GM18907 (cell line): ENCODE data around the gene ATP5F1E.
"Not testable (repeated sequence)": the region's sequence is repeated elsewhere in the genome, so short reads cannot be mapped to it uniquely, and the experiment has no call there.

Experiments
- ATAC-seq: cut with Tn5 transposase; IDR thresholded peaks from one replicate; pipeline ENCODE4 v1.9.1; 2021; ENCODE audit warnings: mild to moderate bottlenecking, moderate library complexity; ENCODE audit not compliant: unreplicated experiment

Gene ATP5F1E

DNA sequence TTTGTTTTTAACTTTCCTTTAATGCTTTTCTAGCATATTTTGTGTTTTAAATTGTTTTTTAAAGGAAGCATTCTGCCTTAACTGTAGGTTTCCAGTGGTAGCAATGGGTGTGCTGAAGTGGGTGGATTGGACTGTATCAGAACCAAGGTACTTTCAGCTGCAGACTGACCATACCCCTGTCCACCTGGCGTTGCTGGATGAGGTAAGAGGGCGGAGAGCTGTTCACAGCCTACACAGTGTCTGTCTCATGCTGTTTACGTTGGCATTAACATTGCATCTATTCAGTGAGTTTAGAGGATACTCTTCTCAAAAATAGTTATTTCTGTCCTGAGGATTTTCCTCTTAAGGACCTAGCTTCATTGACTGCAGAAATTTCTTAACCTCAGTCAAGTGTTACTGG lies 39.2 kb downstream of the ATP5F1E start:
- ATAC-seq, result no peak

DNA sequence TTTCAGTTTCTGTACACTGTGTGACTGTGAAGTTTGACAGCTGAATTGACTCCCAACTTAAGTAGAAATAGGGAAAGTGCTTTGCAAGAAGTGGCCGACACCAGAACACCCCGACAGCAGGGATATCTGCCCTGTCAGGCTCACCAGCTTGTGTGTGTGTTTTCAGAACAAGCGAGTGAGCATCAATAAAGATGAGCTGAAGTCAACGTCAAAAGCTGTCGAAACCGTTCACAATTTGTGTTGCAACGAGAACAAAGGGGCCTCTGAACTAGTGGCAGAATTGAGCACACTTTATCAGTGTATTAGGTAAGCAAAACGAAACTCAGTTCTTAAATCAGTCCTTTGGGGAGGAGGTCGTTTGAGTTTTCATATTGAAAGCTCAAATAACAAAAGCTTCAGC lies 40.4 kb downstream of the ATP5F1E start:
- ATAC-seq, result no peak

DNA sequence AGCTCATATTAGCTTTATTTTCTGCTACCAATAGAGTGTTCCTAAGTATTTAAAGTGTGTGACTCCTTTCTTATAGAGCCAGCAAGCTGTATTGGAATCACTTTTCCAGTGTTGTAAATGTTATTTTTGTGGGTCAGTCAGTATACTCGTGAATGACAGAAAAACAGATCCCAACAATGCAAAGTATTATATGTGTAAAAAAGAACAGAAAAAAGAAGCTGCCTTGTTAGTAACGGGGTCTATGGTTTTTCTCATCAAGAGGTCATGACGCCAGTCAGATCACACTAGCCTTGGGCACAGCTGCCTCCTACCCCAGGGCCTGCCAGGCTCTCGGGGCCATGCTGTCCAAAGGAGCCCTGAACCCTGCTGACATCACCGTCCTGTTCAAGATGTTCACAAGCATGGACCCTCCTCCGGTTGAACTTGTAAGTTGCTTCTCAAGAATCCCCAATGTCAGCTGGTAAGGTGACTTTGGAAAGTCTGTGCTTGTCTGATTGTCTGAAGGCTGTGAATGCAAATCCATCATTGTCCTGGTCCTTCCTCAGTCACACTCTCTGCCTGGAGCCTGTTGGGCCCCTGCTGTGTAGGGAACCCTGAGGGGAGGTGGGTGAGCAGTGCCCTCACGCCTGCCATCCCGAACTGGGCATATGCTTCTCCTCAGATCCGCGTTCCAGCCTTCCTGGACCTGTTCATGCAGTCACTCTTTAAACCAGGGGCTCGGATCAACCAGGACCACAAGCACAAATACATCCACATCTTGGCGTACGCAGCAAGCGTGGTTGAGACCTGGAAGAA lies 41.3 kb downstream of the ATP5F1E start:
- no peak for ATAC-seq

DNA sequence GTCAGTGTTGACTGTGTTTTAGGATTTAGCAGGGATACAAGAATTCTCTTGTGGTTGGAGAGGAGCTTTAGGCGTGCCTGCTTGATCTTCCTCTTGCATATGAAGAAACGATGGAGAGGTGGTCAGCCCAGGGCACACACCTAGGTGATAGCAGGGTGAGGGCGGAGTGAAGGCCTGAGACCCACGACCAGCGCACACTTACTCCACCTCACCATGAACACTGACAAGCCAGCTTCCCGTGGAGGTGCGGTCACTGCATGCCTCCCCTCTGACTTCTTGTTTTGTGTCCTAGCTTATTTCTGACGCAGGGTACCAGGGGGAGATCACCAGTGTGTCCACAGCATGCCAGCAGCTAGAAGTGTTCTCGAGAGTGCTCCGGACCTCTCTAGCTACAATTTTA lies 42.9 kb downstream of the ATP5F1E start:
- ATAC-seq, result no peak

DNA sequence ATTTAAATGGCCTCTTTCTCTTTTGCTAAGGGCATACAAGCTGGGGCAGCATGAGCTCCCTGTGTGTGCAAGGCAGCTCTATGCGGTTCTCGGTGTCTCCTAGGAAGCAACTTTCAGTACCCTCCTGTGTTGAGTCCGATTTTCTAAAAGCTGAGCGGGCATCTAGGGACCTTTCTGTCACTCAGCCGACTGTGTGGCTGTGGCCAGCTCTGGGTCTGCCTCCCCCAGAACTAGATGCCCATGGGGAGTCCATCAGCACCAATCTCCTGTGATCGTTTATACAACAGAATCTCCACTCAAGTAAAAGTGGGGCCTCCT lies 43.6 kb downstream of the ATP5F1E start:
- ATAC-seq, result no peak

DNA sequence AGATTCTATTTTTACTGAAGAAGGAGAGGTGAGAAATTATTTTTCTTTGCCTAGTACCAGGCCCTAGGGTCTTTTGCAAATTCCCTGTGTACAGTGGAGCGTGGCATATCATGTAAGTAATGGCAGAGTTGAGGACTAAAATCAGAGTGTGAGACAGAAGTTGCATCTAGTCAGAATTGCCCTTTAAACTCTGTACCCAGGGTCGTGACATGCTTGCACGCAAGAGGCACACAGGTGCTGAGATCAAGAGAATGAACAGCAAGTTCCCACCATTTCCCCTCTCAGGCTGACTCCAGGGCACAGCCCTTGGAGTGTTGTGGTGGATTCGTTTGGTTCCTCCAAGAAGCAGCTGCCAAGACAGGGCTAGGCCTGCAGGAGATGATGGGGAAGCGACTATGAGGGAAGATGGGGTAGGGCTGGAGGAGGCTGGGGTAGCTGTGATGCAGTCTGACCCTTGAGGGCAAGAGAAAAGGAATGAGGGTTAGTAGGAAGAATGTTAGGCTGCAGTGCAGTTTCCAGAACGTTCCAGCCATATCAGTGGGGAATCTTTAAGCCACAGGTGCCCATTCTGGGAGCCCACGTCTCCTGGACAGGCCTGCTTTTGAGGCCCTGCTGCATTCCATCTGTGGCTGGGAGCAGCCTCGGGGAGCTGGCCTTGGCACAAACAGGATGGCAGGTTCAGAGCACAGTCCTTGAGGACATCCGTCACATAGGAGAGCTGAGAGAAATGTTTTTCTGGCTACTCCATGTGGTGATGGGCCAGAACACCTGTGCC lies 44.2 kb downstream of the ATP5F1E start:
- ATAC-seq, result no peak

DNA sequence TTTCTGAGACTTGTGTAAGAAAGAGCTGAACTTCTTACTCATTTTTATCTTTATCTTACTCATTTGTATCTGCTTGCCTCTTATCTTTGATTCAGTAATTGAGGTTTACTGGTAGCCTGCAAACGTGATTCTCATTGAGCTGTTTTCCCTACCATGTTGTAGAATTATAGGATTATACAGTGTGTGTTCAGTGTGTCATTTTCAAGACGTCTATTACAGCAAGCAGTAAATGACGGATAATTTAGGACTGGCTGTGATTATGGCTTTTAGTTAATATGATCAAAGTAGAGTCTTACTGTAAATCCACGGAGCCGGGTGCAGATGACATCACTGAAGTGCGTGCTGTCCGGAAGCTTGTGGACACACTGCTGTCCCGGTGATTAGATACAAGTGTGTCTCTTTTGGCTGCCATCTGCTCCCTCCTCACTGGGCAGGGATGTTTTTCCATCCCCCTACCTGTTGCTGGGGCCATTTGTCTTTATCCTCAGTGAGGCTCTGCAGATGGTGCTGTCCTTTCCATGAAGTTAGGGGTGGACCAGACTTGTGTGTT lies 45.1 kb downstream of the ATP5F1E start:
- no peak for ATAC-seq

DNA sequence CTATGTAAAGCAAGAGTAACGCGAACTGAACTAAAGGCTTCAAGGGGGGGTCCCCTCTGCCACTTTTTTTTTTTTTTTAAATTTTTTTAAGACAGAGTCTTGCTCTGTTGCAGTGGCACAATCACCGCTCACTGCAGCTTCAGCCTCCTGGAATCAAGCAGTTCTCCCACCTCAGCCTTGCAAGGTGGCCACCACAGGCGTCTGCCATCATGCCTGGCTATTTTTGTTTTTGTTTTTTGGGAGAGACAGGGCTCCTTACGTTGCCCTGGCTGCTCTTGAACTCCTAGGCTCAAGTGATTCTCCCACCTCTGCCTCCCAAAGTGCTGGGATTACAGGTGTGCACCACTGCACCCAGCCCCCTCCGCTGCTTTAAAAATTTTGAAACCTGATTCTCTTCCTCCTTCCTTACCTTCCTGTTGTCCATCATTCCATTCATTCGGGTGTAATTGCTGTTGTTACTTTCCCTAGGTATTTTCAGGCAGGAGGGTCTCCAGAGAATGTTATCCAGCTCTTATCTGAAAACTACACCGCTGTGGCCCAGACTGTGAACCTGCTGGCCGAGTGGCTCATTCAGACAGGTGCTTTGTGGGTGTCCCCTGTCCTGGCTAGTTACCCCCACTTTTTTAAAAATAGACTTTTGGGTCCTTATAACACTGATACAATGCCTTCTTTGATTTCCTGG lies 45.7 kb downstream of the ATP5F1E start:
- no peak for ATAC-seq

DNA sequence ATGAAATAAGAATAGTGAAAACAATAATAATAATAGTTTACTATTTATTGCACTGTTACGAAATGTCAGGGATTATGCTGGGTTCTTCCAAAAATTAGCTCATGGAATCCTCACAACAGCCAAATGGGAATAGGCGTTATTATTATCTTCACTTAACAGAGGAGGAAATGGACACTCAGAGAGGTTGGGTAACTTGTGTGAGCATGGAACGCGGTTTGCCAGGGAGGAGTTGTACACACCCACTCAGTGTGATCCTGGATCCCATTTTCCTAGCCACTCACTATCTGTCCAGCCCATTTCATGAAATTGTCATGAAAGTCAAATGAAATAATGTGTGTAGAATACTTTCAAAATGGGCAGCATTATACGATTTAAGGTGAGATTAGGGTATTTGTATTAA lies 46.5 kb downstream of the ATP5F1E start:
- no peak for ATAC-seq

DNA sequence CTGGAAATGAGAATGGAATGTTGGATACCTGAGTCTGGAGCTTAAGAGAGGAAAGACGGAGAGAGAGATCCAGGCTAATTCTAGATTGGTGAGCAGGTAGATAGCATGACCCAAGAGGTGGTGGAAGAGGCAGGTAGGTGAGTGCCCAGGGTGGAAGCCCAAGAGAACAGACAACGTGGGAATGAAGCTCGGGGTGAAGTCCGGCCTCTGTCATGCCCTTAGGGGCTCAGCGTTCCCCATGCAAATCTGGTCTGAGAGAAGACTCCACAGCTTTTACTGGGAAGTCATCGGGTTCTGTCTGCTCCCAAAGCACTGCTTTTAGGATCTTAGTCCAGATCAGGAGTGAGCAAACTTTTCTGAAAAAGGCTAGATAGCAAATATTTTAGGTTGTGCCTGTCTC lies 47.4 kb downstream of the ATP5F1E start:
- no peak for ATAC-seq

DNA sequence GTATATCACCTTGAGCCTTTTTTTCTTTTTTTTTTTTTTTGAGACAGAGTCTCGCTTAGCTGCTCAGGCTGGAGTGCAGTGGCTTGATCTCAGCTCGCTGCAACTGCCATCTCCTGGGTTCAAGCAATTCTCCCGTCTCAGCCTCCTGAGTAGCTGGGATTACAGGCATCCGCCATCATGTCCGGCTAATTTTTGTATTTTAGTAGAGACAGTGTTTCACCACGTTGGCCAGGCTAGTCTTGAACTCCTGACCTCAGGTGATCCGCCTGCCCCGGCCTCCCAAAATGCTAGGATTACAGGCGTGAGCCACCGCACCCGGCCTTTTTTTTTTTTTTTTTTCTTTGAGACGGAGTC lies 49.0 kb downstream of the ATP5F1E start:
- not testable (repeated sequence) for ATAC-seq

DNA sequence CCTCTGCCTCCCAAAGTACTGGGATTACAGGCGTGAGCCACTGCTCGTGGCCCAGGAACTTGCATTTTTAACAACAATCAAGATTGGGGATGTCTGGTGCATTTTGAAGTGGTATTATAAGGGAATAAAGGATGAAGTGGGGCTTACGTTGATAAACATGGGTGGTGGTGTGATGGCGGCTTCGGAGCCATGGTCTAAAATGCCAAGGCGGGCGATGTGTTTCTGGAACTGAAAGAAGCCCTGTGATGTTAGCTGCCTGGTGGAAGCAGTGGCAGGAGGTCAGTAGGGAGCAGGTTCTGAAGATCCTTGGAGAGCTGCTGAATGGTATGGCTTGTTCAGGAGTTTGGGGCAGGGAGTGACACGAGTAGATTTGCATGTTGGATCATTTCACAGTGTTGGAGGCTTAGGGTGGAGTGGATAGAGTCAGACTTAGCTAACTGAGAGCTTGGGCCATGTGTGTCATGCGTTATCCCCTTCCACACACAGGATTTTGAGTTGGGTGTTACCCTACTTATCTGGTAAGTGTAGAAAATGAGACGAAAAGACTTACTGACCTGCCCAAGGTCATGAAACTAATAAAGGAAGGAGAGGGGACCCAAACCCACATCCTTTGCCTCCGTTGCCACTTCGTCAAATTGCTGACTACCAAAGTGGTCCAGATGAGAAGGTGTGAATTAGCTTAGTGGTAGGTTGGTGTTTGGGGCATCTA lies 49.6 kb downstream of the ATP5F1E start:
- ATAC-seq, result no peak

DNA sequence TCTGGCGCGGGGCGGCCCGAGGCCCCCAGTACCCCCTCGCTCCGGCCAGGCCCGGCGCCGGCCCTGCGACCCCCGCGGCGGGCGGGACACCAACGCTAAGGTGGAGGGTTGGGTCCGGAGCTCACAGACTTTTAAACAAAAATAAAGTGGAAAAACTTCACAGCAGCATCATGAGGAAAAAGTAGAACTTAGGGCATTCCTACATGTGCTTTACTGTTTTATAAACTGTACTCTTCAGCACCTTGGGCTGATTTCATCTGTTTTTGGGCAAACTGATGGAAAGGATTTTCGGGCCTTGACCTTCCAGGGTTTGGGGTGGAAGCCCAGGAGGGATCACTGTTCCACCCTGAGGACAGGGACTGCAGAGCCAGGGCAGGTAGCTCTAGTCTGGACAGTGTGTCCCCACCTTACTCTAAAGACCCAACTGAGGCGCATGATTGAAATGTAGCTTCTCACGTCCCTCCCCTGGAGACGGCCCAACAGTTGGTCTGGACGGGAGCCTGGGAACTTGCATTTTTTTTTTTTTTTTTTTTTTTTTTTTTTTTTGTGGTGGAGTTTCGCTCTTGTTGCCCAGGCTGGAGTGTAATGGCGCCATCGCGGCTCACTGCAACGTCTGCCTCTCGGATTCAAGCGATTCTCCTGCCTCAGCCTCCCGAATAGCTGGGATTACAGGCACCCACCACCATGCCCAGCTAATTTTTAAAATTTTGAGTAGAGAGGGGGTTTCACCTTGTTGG lies 50.3 kb downstream of the ATP5F1E start:
- ATAC-seq, result peak; percentile 12

DNA sequence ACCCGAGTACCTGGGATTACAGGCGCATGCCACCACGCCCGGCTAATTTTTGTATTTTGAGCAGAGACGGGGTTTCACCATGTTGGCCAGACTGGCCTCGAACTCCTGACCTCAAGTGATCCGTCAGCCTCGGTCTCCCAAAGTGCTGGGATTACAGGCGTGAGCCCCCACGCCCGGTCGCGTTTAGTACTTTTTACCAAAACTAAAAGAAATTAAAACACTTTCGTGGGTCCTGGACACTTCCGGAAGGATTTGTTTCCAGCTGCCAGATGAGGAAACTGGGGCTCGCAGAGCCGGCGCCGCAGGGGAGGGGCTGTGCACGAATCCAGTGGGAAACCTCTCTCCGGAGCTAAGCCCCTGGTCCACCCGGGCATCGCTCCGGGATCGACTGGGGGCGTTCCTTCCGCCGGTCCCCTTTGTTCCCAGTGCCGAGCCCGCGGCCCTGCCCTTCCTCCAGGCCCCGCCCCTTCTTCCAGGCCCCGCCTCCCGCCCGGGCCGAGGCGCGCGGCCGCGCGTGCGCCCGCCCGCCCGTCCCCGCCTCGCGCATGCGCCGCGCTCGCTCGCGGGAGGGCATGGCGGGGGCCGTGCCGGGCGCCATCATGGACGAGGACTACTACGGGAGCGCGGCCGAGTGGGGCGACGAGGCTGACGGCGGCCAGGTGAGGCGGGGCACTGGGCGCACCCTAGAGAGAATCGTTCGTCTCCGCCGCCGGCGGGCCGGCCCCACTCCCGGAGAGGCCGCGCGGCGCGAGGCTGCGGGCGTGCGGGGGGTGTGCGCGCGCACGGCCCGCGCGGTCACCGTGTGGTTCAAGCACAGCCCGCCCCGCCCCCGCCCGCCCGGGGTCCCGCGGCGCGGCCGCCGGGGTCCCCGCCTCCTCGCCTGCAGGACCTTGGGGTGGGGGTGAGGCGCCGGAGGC lies 51.2 kb downstream of the ATP5F1E start, which contains the start of gene NELFCD:
Gene NELFCD (plus strand): TSS at position 546 of the 917 bp plus-strand sequence. CDS start 54 bp downstream, at position 600.
- peak; percentile 74 for ATAC-seq

DNA sequence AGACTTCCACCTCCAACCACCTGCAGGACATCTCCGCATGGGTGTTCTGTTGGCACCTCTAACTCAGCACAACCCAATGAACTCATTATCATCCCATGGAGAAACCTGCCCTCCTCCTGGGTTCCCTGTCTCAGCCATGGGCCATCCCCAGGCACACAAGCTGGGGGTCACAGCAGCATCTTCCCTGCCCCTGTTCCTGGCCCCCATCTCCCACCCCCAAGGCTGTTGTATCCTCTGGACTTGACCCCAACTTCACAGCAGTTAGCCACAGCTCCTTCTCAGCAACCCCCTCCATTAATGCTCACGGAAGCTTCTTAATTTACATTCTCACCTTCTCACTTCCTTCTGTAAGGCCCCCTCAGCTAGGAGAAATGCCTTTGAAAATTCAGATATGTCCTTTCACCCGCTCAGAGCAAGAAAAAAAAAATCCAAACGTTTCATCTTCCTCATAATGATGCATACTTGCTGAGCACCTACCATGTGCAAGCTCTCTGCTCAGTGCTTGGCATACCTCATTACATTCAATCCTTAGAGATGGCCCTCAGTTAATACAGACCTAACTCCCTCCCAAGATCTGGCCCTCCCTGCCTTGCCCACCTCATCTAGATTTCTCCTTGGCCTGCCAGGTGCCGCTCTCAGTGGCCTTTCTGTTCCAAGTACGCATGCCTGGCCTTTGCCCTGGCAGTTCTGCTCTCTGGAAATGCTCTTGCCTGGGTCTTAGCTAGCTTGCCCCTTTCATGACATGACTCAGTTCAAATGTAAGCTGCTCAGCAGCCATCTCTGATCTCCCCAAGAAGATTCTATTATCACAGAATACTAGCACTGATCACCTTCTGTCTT lies 53.6 kb downstream of the ATP5F1E start:
- no peak for ATAC-seq

DNA sequence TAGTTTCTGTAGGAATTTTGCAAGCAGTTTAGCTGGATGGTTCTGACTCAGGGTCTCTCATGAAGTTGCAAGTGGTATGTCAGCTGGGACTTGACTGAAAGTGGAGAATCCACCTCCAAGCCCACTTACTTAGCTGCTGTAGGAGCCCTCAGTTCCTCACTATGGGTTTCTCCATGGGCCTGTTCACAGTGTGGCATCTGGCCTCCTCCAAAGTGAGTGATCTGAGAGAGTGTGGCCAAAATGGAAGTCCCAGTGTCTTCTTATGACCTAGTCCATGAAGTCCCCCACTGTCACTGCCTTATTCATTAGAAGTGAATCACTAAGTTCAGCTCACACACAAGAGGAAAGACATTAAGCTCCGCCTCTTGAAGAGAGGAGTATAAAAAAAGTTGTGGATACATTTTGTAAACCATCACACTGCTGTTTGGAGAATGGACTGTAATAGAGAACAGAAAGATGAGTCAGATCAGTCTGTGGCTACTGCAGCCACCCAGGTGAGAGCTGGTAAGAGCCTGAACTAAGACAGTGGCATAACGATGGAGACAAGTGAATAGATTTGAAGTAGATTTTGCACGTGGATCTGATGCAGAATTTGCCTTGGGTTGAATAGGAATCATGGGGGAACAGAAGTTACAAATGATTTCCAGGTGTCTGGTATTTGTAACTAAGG lies 55.9 kb downstream of the ATP5F1E start:
- peak; percentile 36 for ATAC-seq
